Measurements from ENCODE around the gene MMP26.

The MMP26 gene

DNA sequence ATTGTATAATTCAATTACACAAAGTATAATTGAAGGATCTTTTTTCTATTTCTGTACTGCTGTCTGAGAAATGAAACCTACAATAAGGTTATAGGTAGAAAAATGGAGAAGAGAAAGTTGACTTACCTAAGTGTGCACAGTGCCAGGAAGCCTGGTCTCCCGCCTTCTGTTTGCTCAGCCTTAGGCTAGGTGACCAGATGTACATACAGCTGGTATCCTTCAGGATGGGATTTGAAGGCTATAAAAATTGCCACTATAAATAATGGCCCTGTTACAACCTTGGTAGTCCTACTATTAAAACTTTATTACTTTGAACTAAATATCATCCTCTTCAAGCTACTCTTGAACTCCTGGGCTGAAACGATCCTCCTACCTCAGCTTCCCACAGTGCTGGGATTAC is 26.6 kb upstream of the MMP26 start:
- Histone ChIP-seq H3K27me3 (ENCODE audit: insufficient read depth, poor library complexity, severe bottlenecking) (no peaks in the 10 kb centered on the region), H3K36me3 (ENCODE audit: low read depth) (no peaks in the 10 kb centered on the region), H3K27ac (ENCODE audit: poor library complexity, severe bottlenecking) (no peak overlapping the region), H3K9me3 (ENCODE audit: severe bottlenecking) (no peaks in the 10 kb centered on the region), H3K4me1 (ENCODE audit: insufficient read depth, poor library complexity, severe bottlenecking) (no peaks in the 10 kb centered on the region), H3K4me3 (ENCODE audit: severe bottlenecking) (no peak overlapping the region)
- ATAC-seq (ENCODE audit: low read depth) (no peak), DNase-seq (ENCODE audit: low spot score) (no peak)
- TF ChIP-seq, protein P1, sequence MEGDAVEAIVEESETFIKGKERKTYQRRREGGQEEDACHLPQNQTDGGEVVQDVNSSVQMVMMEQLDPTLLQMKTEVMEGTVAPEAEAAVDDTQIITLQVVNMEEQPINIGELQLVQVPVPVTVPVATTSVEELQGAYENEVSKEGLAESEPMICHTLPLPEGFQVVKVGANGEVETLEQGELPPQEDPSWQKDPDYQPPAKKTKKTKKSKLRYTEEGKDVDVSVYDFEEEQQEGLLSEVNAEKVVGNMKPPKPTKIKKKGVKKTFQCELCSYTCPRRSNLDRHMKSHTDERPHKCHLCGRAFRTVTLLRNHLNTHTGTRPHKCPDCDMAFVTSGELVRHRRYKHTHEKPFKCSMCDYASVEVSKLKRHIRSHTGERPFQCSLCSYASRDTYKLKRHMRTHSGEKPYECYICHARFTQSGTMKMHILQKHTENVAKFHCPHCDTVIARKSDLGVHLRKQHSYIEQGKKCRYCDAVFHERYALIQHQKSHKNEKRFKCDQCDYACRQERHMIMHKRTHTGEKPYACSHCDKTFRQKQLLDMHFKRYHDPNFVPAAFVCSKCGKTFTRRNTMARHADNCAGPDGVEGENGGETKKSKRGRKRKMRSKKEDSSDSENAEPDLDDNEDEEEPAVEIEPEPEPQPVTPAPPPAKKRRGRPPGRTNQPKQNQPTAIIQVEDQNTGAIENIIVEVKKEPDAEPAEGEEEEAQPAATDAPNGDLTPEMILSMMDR (IDR thresholded peaks at IDR 0.05; ENCODE audit: poor library complexity, severe bottlenecking), result no peak

DNA sequence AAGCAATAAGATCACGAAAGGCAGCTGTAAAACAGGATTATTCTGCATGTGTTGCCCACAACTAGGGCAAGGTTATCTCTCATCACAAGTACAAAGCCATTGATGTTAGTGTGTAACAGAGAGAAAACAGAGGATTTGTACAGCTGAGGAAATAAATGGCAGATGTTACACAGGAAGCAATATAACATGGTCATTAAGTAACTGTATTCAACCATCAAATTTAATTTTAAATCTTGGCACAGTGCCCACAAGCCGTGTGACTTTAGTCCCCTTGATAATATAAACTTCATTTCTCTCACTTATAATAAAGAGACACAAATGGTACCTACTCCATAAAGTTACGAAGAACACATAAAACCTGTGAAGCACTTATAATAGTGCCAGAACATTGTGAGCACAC is 24.2 kb upstream of the MMP26 start:
- Histone ChIP-seq H3K4me3 (ENCODE audit: severe bottlenecking) (no peak overlapping the region), H3K4me1 (ENCODE audit: insufficient read depth, poor library complexity, severe bottlenecking) (no peaks in the 10 kb centered on the region), H3K27ac (ENCODE audit: poor library complexity, severe bottlenecking) (no peak overlapping the region), H3K27me3 (ENCODE audit: insufficient read depth, poor library complexity, severe bottlenecking) (no peaks in the 10 kb centered on the region), H3K9me3 (ENCODE audit: severe bottlenecking) (no peaks in the 10 kb centered on the region), H3K36me3 (ENCODE audit: low read depth) (no peaks in the 10 kb centered on the region)
- DNase-seq (ENCODE audit: low spot score) (no peak), ATAC-seq (ENCODE audit: low read depth) (no peak)
- TF ChIP-seq, protein P1 (IDR thresholded peaks at IDR 0.05; ENCODE audit: poor library complexity, severe bottlenecking), result no peak

DNA sequence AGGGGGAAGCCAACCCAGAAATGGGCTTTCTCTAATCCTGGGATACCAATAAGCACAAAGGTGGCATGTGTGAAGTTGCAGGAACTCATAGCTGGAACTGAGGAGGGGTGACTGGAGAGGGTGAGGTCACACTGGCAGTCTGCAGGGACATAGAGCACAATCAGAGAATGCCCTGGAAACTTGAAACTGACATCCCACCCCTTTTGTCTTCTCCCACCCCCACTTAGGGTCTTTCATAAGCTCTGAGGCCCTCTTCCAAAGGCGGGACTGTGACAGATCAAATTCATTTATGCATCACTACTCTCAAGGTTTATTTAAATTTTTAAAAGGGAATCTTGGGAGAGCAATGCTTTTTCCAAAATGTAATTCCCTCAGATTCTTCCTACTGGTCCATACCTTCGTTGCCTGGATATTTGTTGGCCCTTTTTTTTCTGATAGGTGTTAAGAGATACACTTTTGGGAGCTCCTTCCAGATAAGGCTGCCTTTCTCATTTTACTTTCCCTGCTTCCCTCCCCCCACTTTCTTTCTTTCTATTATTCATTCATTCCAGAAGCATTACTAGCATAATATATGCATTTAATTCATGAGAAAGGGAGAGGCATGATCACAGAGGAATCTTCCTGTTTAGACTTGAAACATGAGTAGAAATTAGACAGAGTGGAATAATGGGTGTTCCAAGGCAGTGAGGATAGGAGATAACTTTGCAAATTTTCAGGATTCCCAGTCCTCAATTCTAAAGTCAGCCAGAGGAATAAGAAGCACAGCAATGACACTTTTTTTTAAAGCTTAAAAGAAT is 21.8 kb upstream of the MMP26 start:
- Histone ChIP-seq H3K4me1 (ENCODE audit: insufficient read depth, poor library complexity, severe bottlenecking) (no peaks in the 10 kb centered on the region), H3K4me3 (ENCODE audit: severe bottlenecking) (no peak overlapping the region), H3K36me3 (ENCODE audit: low read depth) (no peaks in the 10 kb centered on the region), H3K27me3 (ENCODE audit: insufficient read depth, poor library complexity, severe bottlenecking) (no peaks in the 10 kb centered on the region), H3K27ac (ENCODE audit: poor library complexity, severe bottlenecking) (no peak overlapping the region), H3K9me3 (ENCODE audit: severe bottlenecking) (no peaks in the 10 kb centered on the region)
- TF ChIP-seq, protein P1 (IDR thresholded peaks at IDR 0.05; ENCODE audit: poor library complexity, severe bottlenecking), result no peak
- ATAC-seq (ENCODE audit: low read depth), result peak; percentile 64; the same call in 1 of the 3 replicates
- no peak for DNase-seq (ENCODE audit: low spot score)

DNA sequence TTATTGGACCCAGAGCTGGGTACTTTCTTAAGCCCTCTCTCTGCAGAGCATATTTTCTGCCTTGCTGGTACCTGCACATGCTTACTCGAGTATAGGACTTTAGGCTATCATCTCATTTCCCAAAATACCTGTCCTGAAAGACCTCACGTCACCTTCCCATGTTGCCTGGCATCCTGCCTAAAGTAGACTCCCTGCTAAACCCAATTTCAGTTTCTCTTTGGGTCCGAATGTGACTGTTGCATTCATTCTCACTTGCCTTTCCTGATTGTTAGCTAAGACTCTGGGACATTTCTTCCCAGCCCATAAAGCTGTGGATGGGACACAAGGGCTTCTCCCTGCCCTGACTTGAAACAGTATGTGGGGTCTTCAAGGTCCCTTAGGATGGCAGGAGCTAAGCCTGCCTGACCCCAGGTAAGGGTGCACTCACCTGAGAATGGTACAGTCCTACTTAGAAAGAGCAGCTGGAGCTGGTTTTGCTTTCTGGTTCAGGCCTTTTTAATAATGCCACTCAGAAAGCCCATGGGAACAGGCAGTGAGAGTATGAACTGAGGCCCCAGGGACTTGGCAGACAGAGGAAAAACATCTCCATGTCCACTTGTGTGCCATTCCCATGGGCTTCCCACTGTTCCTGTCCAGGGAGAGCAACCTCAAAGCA is 19.8 kb upstream of the MMP26 start:
- no peaks in the 10 kb centered on the region for H3K4me1 ChIP-seq (ENCODE audit: insufficient read depth, poor library complexity, severe bottlenecking)
- no peak overlapping the region for H3K27ac ChIP-seq (ENCODE audit: poor library complexity, severe bottlenecking)
- ATAC-seq (ENCODE audit: low read depth) (no peak), DNase-seq (ENCODE audit: low spot score) (no peak)
- no peaks in the 10 kb centered on the region for H3K36me3 ChIP-seq (ENCODE audit: low read depth)
- no peak overlapping the region for H3K4me3 ChIP-seq (ENCODE audit: severe bottlenecking)
- no peaks in the 10 kb centered on the region for H3K9me3 ChIP-seq (ENCODE audit: severe bottlenecking)
- no peaks in the 10 kb centered on the region for H3K27me3 ChIP-seq (ENCODE audit: insufficient read depth, poor library complexity, severe bottlenecking)
- TF ChIP-seq, protein P1 (IDR thresholded peaks at IDR 0.05; ENCODE audit: poor library complexity, severe bottlenecking), result no peak

DNA sequence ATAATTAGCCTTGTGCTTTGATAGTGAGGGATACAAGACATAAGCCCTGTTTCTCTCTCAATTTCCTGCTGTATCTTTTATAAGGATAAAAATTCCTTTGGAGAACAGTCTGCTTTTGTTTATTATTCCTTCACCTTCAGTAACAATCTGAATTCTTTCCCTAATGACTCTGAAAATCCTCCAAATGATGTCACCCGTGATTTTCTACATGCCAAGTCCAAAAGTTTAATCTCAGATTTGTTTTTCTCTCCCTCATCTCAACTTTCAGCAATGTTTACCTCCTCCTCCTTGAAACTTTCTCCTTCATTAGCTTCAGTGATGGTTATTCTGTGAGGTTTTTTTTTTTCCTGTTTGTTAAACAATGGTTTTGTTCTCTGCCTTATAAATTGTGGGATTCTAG is 9.1 kb upstream of the MMP26 start:
- DNase-seq (ENCODE audit: low spot score) (no peak), ATAC-seq (ENCODE audit: low read depth) (no peak)
- Histone ChIP-seq H3K4me1 (ENCODE audit: insufficient read depth, poor library complexity, severe bottlenecking) (no peaks in the 10 kb centered on the region), H3K36me3 (ENCODE audit: low read depth) (no peaks in the 10 kb centered on the region), H3K27ac (ENCODE audit: poor library complexity, severe bottlenecking) (no peak overlapping the region), H3K9me3 (ENCODE audit: severe bottlenecking) (no peaks in the 10 kb centered on the region), H3K27me3 (ENCODE audit: insufficient read depth, poor library complexity, severe bottlenecking) (no peaks in the 10 kb centered on the region), H3K4me3 (ENCODE audit: severe bottlenecking) (no peak overlapping the region)
- TF ChIP-seq, protein P1 (IDR thresholded peaks at IDR 0.05; ENCODE audit: poor library complexity, severe bottlenecking), result no peak
